DND-41 (cell line): ENCODE measurements around the gene EIF4E.

Experiments
- CTCF ChIP-seq: IDR thresholded peaks from 2 replicates; pipeline ENCODE4 v1.5.1; 2012; ENCODE audit warnings: borderline replicate concordance, low read length, moderate library complexity, mild to moderate bottlenecking; ENCODE audit not compliant: poor library complexity, severe bottlenecking; ENCODE audit errors: extremely low read depth
- EZH2 ChIP-seq: IDR thresholded peaks from 3 replicates; pipeline ENCODE4 v1.6.1; 2012; ENCODE audit warnings: borderline replicate concordance, low read depth, mild to moderate bottlenecking, moderate library complexity, low read length, inconsistent platforms; ENCODE audit not compliant: severe bottlenecking

DNA sequence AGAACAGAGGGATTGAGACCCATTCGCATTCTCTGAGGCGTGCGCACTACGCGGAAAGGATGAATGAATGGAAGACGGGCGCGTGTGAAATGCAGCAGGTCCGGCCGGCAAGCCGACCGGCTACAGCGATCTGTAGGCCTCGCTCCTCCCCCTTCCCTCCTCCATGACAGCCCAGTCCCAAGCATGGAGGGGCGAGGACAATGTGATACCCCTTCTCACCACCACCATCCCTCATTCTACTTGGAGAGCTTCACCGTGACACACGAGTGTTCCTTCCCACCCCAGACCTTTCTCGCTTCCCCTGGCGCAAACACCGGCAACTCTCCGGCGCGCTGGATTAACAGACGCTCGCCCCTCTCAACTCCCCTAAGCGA lies 815 bp downstream of the EIF4E start:
- TF ChIP-seq CTCF (no peak), EZH2 (no peak)
